Fibroblast of villous mesenchyme (primary cell): ENCODE data around the gene SRSF12. TPM values are rescaled to one million over a fixed set of nuclear protein-coding genes. Genes with fewer than 3 reads are reported as not detected.
A peak's percentile ranks its signal among the peaks of the same experiment; 100 is the strongest.

Experiments
- DNase-seq: peaks from one replicate; pipeline ENCODE4 v3.0.0-alpha.2; 2010; ENCODE audit warnings: low read depth
- H3K4me3 ChIP-seq: 2 replicates; pipeline ENCODE4 v1.5.1; 2011; ENCODE audit warnings: low read depth, mild to moderate bottlenecking, low read length
- total RNA-seq: library from RNA; depleted of rRNA; stranded (reverse); fragments of >200 nt; gene quantifications from 2 replicates; pipeline ENCODE4 v1.2.3, GENCODE V29; 2012
- TF ChIP-seq, protein P1 (sequence below): IDR thresholded peaks from 2 replicates; pipeline ENCODE4 v1.5.1; 2012; ENCODE audit warnings: low read depth, mild to moderate bottlenecking, low read length; ENCODE audit not compliant: insufficient read depth

SRSF12 gene
- total RNA-seq, 1 donor: 0.86 TPM

DNA sequence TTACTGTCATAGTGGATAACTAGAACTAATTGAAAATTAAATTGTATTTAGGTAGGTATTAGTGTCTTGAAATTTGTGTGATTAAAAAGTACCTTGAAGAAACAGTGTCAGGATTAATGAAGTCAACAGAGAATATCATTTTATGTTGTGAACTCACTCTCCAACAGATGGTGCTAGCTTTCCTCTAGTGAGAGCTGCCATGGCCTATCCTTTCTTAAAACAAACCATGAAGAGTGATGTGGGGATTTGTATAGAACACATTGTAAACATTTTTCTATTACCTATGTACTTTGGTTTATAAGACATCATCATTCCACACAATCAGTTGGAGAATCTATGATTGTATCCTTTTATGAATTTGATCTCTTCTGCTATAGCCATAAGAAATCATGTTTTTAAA lies 4.8 kb upstream of the SRSF12 start:
- DNase-seq: peak; percentile 48

DNA sequence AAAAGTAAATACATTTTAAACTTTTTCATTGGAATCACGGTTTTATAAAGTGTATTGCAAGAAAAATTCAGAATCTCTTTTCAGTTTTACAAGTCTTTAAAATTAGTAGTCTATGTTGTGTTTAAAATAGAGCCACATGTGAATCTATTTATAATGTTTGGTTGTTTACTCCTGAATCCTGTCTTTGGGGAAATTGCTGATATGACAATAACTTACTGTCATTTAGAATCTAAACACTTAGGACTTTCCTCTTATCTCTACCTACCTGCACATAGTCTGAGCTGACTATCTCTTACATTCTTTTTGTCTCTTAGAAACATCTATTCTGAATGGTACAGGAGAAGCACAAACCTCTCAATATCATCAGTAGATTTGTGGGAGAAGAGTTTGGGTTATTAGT lies 4.1 kb upstream of the SRSF12 start:
- DNase-seq: no peak

More for the DNA sequence above, 4.8 kb upstream of the SRSF12 start:
- TF ChIP-seq, protein P1, sequence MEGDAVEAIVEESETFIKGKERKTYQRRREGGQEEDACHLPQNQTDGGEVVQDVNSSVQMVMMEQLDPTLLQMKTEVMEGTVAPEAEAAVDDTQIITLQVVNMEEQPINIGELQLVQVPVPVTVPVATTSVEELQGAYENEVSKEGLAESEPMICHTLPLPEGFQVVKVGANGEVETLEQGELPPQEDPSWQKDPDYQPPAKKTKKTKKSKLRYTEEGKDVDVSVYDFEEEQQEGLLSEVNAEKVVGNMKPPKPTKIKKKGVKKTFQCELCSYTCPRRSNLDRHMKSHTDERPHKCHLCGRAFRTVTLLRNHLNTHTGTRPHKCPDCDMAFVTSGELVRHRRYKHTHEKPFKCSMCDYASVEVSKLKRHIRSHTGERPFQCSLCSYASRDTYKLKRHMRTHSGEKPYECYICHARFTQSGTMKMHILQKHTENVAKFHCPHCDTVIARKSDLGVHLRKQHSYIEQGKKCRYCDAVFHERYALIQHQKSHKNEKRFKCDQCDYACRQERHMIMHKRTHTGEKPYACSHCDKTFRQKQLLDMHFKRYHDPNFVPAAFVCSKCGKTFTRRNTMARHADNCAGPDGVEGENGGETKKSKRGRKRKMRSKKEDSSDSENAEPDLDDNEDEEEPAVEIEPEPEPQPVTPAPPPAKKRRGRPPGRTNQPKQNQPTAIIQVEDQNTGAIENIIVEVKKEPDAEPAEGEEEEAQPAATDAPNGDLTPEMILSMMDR: peak; percentile 58
- no peak overlapping the region for H3K4me3 ChIP-seq

DNA sequence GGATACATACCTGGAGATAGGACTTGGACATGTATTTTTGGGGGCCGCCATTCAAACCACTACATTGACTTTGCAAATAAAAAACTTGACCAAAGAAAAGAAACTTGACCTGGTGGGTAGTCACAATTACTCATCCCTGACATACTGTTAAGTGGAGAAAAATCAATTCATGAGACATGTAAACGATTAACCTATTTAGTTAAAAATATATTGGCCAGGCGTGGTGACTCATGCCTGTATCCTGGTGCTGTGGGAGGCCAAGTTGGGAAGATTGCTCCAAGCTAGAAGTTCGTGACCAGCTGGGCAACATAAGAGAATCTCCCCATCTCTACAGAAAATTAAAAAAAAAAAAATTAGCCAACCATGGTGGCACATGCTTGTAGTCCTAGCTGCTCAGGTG lies 2.5 kb upstream of the SRSF12 start:
- DNase-seq: no peak
- no peak overlapping the region for H3K4me3 ChIP-seq
- TF ChIP-seq, protein P1: no peak

More for the DNA sequence above, 4.1 kb upstream of the SRSF12 start:
- TF ChIP-seq, protein P1: no peak
- no peak overlapping the region for H3K4me3 ChIP-seq

DNA sequence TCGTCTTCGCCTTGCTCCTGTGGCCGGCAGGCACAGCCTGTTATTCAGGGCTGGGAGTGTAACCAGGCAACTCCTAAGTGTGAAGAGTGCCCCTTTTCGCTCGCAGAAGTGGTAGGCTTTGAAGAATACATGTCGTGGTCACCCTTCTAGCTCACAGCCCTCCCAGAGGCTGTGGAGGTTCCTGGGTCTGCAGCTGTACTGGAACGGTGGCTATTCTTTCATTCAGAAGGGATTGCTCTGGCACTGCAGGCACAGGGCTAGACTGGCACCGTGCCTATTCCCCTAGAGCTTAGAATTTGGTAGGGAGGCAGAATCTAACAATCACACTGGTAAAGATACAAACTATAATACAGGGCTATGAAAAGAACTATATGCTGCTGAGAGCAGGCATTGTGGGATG lies 1.1 kb upstream of the SRSF12 start:
- TF ChIP-seq, protein P1: no peak
- H3K4me3 ChIP-seq: no peak overlapping the region
- no peak for DNase-seq

- H3K4me3 ChIP-seq: no peak overlapping the region
- no peak for DNase-seq
- TF ChIP-seq, protein P1: no peak
Observed at GRCh38 chr6:89116702-89117101, 1.2 kb downstream of the SRSF12 start.

DNA sequence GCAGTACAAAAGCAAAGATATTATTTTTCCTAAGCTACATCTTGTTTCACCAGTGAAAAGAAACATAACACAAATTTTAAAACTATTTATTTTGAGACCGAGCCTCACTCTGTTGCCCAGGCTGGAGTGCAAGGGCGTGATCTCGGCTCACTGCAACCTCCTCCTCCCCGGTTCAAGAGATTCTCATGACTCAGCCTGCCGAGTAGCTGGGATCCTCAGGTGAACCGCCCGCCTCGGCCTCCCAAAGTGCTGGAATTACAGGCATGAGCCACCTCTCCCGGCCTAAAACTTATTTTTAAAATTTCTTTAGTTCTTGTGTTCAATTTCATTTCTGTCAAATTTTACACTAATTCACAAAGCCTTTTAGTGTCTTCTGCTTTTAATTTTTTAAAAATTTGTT lies 5.9 kb downstream of the SRSF12 start:
- DNase-seq: no peak
- TF ChIP-seq, protein P1: no peak
- no peak overlapping the region for H3K4me3 ChIP-seq

- H3K4me3 ChIP-seq: no peak overlapping the region
- TF ChIP-seq, protein P1: no peak
- no peak for DNase-seq
Observed at GRCh38 chr6:89110284-89110683, 7.6 kb downstream of the SRSF12 start.
